Vagina (tissue), 2 donors: ENCODE data around the gene LRRC1.

Source experiments
- POLR2A ChIP-seq, 2 donors: fragments of 450-650 bp; IDR thresholded peaks; one replicate each; pipeline ENCODE4 v1.6.1; 2017; ENCODE audit warnings: antibody characterized with exemption in 2 of 2, mild to moderate bottlenecking in 2 of 2, moderate library complexity in 2 of 2
- POLR2AphosphoS5 ChIP-seq, 2 donors: sonication (generic); formaldehyde crosslinking; IDR thresholded peaks; one replicate each; pipeline ENCODE4 v1.9.0; 2017; ENCODE audit warnings: antibody characterized with exemption in 2 of 2, mild to moderate bottlenecking in 2 of 2, low read depth in 1 of 2; ENCODE audit not compliant: insufficient read depth in 1 of 2
- TF ChIP-seq, protein P1 (sequence below), 3 experiments: fragments of 450-650 bp in 2 of 3; fragments of 200-600 bp in 1 of 3; sonication (generic) in 1 of 3; IDR thresholded peaks; one replicate each; pipeline ENCODE4 v1.5.1; 2017 to 2019; ENCODE audit warnings: antibody characterized with exemption in 3 of 3, mild to moderate bottlenecking in 2 of 3, moderate library complexity in 2 of 3

DNA sequence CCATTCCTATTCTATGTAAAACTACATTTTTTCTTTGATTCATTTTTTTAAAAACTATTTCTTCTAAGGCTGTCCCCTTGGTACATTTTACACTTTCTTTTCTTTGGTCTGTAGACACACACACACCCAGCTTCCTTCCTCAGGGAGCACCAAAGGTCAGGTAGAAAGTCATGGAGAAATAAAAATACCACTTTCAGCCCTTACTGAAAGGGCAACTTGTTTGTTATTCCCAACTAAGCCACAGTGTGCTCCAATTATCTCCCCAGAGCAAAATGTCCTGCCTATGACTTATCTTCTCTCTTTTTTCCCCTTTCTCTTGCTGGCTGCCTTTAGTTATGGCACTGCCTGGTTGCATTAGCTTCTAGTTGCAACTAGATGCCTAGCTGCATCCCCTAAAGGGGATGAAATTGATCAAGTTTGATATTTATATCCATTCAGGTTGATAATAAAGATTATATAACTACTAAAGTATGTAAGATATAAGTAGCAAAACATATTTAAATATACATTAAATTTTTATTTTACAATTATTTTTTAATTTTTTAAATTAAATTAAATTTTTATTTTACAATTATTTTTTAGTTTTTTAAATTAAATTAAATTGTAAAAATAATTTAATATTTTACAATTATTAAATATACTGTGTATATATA, 21.6 kb upstream of the LRRC1 start:
- TF ChIP-seq, protein P1, sequence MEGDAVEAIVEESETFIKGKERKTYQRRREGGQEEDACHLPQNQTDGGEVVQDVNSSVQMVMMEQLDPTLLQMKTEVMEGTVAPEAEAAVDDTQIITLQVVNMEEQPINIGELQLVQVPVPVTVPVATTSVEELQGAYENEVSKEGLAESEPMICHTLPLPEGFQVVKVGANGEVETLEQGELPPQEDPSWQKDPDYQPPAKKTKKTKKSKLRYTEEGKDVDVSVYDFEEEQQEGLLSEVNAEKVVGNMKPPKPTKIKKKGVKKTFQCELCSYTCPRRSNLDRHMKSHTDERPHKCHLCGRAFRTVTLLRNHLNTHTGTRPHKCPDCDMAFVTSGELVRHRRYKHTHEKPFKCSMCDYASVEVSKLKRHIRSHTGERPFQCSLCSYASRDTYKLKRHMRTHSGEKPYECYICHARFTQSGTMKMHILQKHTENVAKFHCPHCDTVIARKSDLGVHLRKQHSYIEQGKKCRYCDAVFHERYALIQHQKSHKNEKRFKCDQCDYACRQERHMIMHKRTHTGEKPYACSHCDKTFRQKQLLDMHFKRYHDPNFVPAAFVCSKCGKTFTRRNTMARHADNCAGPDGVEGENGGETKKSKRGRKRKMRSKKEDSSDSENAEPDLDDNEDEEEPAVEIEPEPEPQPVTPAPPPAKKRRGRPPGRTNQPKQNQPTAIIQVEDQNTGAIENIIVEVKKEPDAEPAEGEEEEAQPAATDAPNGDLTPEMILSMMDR (IDR thresholded peaks at IDR 0.05): no peak
- TF ChIP-seq POLR2AphosphoS5 (IDR thresholded peaks at IDR 0.05; ENCODE audit: insufficient read depth in 1 of 2, low read depth in 1 of 2): no peak
- no peak for TF ChIP-seq POLR2A (IDR thresholded peaks at IDR 0.05)
